ENCODE measurements around the gene HIBCH.
"Not testable (repeated sequence)": the region's sequence is repeated elsewhere in the genome, so short reads cannot be mapped to it uniquely, and the experiment has no call there.

The HIBCH gene

DNA sequence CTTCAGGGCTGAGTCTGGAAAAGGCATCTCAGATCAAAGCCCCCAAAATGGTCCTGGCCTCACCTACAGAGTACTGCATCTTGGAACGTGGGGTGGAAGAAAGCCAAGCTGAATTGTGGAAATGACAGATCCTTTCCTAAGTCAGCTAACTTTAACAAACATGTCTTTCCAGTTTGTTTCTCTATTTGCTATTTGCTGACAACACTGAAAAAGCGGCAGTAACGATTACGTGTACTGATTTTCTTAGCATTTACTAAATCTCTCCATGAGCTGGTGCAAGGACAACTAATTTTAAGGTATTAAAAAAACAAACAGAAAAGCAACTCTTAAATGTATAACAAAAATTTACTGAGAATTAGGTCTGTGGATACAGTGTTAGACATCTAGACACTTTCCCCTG lies 1.1 kb downstream of the HIBCH start:
- Histone ChIP-seq H3K27ac (replicated peaks) (no peak overlapping the region), H3K27me3 (ENCODE audit: insufficient read depth, poor library complexity, severe bottlenecking) (no peaks in the 10 kb centered on the region), H3K4me3 (replicated peaks; ENCODE audit: insufficient read depth, low read length) (peak overlapping the region; percentile 84)
- no peak for DNase-seq (ENCODE audit: low read depth in 1 of 2, low spot score in 1 of 2)
- TF ChIP-seq SPI1 (IDR thresholded peaks at IDR 0.05; ENCODE audit: borderline replicate concordance, low read depth) (no peak), GABPA (IDR thresholded peaks at IDR 0.05; ENCODE audit: low read depth) (no peak), POLR2AphosphoS5 (IDR thresholded peaks at IDR 0.05; ENCODE audit: low read depth) (no peak)
- TF ChIP-seq, protein P1, sequence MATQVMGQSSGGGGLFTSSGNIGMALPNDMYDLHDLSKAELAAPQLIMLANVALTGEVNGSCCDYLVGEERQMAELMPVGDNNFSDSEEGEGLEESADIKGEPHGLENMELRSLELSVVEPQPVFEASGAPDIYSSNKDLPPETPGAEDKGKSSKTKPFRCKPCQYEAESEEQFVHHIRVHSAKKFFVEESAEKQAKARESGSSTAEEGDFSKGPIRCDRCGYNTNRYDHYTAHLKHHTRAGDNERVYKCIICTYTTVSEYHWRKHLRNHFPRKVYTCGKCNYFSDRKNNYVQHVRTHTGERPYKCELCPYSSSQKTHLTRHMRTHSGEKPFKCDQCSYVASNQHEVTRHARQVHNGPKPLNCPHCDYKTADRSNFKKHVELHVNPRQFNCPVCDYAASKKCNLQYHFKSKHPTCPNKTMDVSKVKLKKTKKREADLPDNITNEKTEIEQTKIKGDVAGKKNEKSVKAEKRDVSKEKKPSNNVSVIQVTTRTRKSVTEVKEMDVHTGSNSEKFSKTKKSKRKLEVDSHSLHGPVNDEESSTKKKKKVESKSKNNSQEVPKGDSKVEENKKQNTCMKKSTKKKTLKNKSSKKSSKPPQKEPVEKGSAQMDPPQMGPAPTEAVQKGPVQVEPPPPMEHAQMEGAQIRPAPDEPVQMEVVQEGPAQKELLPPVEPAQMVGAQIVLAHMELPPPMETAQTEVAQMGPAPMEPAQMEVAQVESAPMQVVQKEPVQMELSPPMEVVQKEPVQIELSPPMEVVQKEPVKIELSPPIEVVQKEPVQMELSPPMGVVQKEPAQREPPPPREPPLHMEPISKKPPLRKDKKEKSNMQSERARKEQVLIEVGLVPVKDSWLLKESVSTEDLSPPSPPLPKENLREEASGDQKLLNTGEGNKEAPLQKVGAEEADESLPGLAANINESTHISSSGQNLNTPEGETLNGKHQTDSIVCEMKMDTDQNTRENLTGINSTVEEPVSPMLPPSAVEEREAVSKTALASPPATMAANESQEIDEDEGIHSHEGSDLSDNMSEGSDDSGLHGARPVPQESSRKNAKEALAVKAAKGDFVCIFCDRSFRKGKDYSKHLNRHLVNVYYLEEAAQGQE (IDR thresholded peaks at IDR 0.05; ENCODE audit: insufficient replicate concordance, low read depth), result no peak
- TF ChIP-seq, protein P2, sequence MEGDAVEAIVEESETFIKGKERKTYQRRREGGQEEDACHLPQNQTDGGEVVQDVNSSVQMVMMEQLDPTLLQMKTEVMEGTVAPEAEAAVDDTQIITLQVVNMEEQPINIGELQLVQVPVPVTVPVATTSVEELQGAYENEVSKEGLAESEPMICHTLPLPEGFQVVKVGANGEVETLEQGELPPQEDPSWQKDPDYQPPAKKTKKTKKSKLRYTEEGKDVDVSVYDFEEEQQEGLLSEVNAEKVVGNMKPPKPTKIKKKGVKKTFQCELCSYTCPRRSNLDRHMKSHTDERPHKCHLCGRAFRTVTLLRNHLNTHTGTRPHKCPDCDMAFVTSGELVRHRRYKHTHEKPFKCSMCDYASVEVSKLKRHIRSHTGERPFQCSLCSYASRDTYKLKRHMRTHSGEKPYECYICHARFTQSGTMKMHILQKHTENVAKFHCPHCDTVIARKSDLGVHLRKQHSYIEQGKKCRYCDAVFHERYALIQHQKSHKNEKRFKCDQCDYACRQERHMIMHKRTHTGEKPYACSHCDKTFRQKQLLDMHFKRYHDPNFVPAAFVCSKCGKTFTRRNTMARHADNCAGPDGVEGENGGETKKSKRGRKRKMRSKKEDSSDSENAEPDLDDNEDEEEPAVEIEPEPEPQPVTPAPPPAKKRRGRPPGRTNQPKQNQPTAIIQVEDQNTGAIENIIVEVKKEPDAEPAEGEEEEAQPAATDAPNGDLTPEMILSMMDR (IDR thresholded peaks at IDR 0.05; ENCODE audit: insufficient read depth, low read length), result no peak

GRCh38 chr2:190315273-190315672 lies 4.4 kb downstream of the HIBCH start:
- TF ChIP-seq GABPA (IDR thresholded peaks at IDR 0.05; ENCODE audit: low read depth), result no peak
- TF ChIP-seq, protein P1 (IDR thresholded peaks at IDR 0.05; ENCODE audit: insufficient replicate concordance, low read depth), result no peak
- TF ChIP-seq, protein P2 (IDR thresholded peaks at IDR 0.05; ENCODE audit: insufficient read depth, low read length), result no peak
- no peaks in the 10 kb centered on the region for H3K27me3 ChIP-seq (ENCODE audit: insufficient read depth, poor library complexity, severe bottlenecking)
- DNase-seq (ENCODE audit: low read depth in 1 of 2, low spot score in 1 of 2), result no peak
- H3K4me3 ChIP-seq (replicated peaks; ENCODE audit: insufficient read depth, low read length), result no peak overlapping the region
- H3K27ac ChIP-seq (replicated peaks), result no peak overlapping the region

DNA sequence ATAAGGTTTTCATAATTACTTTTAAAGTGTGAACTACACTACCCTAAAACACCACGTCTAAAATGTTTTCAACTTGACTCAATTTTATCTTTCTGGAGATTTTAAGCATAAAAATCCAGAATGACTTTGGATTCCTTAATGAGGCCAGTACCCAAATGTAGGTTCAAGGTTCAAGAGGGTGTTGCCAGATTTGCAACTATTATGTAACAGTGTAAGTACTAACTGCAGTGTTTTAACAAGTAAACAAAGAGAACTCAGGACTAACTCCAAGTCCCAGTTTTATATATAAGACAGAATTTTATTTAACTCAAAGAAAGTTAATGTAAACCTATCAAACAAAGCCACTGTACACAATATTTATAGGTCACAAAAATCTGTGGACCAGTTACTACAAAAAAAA lies 5.7 kb downstream of the HIBCH start:
- Histone ChIP-seq H3K27ac (replicated peaks) (no peak overlapping the region), H3K4me3 (replicated peaks; ENCODE audit: insufficient read depth, low read length) (no peak overlapping the region), H3K27me3 (ENCODE audit: insufficient read depth, poor library complexity, severe bottlenecking) (no peaks in the 10 kb centered on the region)
- no peak for DNase-seq (ENCODE audit: low read depth in 1 of 2, low spot score in 1 of 2)
- no peak for TF ChIP-seq SPI1 (IDR thresholded peaks at IDR 0.05; ENCODE audit: borderline replicate concordance, low read depth)
- TF ChIP-seq, protein P2 (IDR thresholded peaks at IDR 0.05; ENCODE audit: insufficient read depth, low read length), result no peak

DNA sequence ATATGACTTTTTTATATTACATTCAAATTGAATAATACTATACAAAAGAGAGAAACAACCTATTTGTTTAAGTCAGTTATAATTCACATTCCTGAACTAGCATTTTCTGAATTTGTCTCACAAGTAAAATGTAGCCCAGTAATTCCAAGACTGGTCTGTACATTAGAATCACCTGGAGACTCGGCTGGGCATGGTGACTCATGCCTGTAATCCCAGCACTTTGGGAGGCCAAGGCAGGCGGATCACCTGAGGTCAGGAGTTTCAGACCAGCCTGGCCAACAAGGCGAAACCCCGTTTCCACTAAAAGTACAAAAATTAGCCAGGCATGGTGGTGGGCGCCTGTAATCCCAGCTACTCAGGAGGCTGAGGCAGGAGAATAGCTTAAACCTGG lies 7.0 kb downstream of the HIBCH start:
- H3K4me3 ChIP-seq (replicated peaks; ENCODE audit: insufficient read depth, low read length); H3K27ac ChIP-seq (replicated peaks); DNase-seq (ENCODE audit: low read depth in 1 of 2, low spot score in 1 of 2); H3K27me3 ChIP-seq (ENCODE audit: insufficient read depth, poor library complexity, severe bottlenecking): not testable (repeated sequence)

All from HL-60 (cell line).